HepG2 (cell line): ENCODE measurements around the gene TM9SF2. TPM values are rescaled to one million over a fixed set of nuclear protein-coding genes. Genes with fewer than 3 reads are reported as not detected.

ENCODE experiments used
- BHLHE40 ChIP-seq: IDR thresholded peaks from 2 replicates; pipeline ENCODE4 v1.6.1; 2011; ENCODE audit warnings: low read length, improper control_type of control experiment
- DNMT1 ChIP-seq: sonication (generic); formaldehyde crosslinking; IDR thresholded peaks from 2 replicates; pipeline ENCODE4 v1.5.1; 2020; ENCODE audit warnings: mild to moderate bottlenecking, missing genetic modification reagents
- FOXP1 ChIP-seq, 2 experiments: fragments of 450-650 bp in 1 of 2; IDR thresholded peaks; 2 replicates each; pipeline ENCODE4 v1.6.1; 2017 to 2018; ENCODE audit warnings: antibody characterized with exemption in 1 of 2
- GTF3A ChIP-seq: sonication (generic); formaldehyde crosslinking; conservative IDR thresholded peaks from 2 replicates; pipeline ENCODE4 v1.4.0; 2020; ENCODE audit warnings: mild to moderate bottlenecking, missing genetic modification reagents
- HOXD1 ChIP-seq: sonication (generic); formaldehyde crosslinking; IDR thresholded peaks from 2 replicates; pipeline ENCODE4 v1.5.0; 2020; ENCODE audit warnings: missing genetic modification reagents
- JDP2 ChIP-seq: sonication (generic); formaldehyde crosslinking; IDR thresholded peaks from 2 replicates; pipeline ENCODE4 v1.8.1; 2022; ENCODE audit warnings: missing genetic modification reagents, borderline replicate concordance
- NR2C2 ChIP-seq: sonication (generic); formaldehyde crosslinking; IDR thresholded peaks from 2 replicates; pipeline ENCODE4 v1.4.0; 2020; ENCODE audit warnings: missing genetic modification reagents, mild to moderate bottlenecking, moderate library complexity, borderline replicate concordance
- TGIF2 ChIP-seq: IDR thresholded peaks from 2 replicates; pipeline ENCODE4 v1.6.1; 2016; ENCODE audit warnings: control low read depth, missing compliant biosample characterization
- ZFP36 ChIP-seq: fragments of 150-350 bp; IDR thresholded peaks from 2 replicates; pipeline ENCODE4 v1.6.1; 2018; ENCODE audit warnings: borderline replicate concordance, low read length, low read depth; ENCODE audit not compliant: partially characterized antibody
- ZFP36L2 ChIP-seq: sonication (generic); formaldehyde crosslinking; IDR thresholded peaks from 2 replicates; pipeline ENCODE4 v1.4.0; 2020; ENCODE audit warnings: missing genetic modification reagents
- ZKSCAN5 ChIP-seq: sonication (generic); formaldehyde crosslinking; IDR thresholded peaks from 2 replicates; pipeline ENCODE4 v1.5.1; 2020; ENCODE audit warnings: mild to moderate bottlenecking, missing genetic modification reagents
- ZMYM3 ChIP-seq: sonication (generic); formaldehyde crosslinking; IDR thresholded peaks from 2 replicates; pipeline ENCODE4 v1.5.1; 2020; ENCODE audit warnings: mild to moderate bottlenecking, missing genetic modification reagents
- ZNF768 ChIP-seq: sonication (generic); formaldehyde crosslinking; IDR thresholded peaks from 2 replicates; pipeline ENCODE4 v1.4.0; 2020; ENCODE audit warnings: missing genetic modification reagents
- ZNF773 ChIP-seq: sonication (generic); formaldehyde crosslinking; IDR thresholded peaks from 2 replicates; pipeline ENCODE4 v1.4.0; 2020; ENCODE audit warnings: missing genetic modification reagents, borderline replicate concordance
- ZNF800 ChIP-seq: sonication (generic); formaldehyde crosslinking; IDR thresholded peaks from 2 replicates; pipeline ENCODE4 v1.4.0; 2020; ENCODE audit warnings: missing genetic modification reagents
- polyA plus RNA-seq, 8 experiments: library from polyadenylated mRNA; depleted of rRNA in 3 of 8; stranded (reverse) in 7 of 8; unstranded in 1 of 8; fragments of >200 nt; fragmentation: Illumina TruSeq in 4 of 8; extraction: Trizol in 4 of 8; gene quantifications; 2 replicates each; pipeline versions ENCODE4 v1.2.1 to v1.2.3, GENCODE V29; 2011 to 2016; ENCODE audit warnings: low read depth in 4 of 8, missing spikeins in 1 of 8, mixed read lengths in 1 of 8; ENCODE audit not compliant: insufficient read depth in 1 of 8
- total RNA-seq, 5 experiments: library from RNA; depleted of rRNA; stranded (reverse); fragments of >200 nt; fragmentation: Illumina TruSeq; extraction: Trizol; gene quantifications; 2 replicates each; pipeline ENCODE4 v1.2.3, GENCODE V29; 2016; ENCODE audit warnings: low read depth in 1 of 5
- TF ChIP-seq, protein P1 (sequence below): sonication (generic); formaldehyde crosslinking; IDR thresholded peaks from 2 replicates; pipeline ENCODE4 v1.8.0; 2022; ENCODE audit warnings: missing genetic modification reagents, mild to moderate bottlenecking, borderline replicate concordance
- TF ChIP-seq, protein P2 (sequence below): sonication (generic); IDR thresholded peaks from 2 replicates; pipeline ENCODE4 v1.6.1; 2016; ENCODE audit warnings: low read depth, borderline replicate concordance
- TF ChIP-seq, protein P3 (sequence below): sonication (generic); formaldehyde crosslinking; IDR thresholded peaks from 2 replicates; pipeline ENCODE4 v1.4.0; 2020; ENCODE audit warnings: missing genetic modification reagents, borderline replicate concordance
- TF ChIP-seq, protein P4 (sequence below): sonication (generic); formaldehyde crosslinking; IDR thresholded peaks from 2 replicates; pipeline ENCODE4 v1.8.1; 2022; ENCODE audit warnings: low read depth, mild to moderate bottlenecking, missing genetic modification reagents
- TF ChIP-seq, protein P5 (sequence below): sonication (generic); formaldehyde crosslinking; IDR thresholded peaks from 2 replicates; pipeline ENCODE4 v1.4.0; 2020; ENCODE audit warnings: missing genetic modification reagents

Gene TM9SF2
- total and polyA plus RNA-seq, 2 of the 13 experiments (the other 11 are each of a cell fraction or from before 2014, with no cell fraction given) = 94.1 to 123 TPM

- TF ChIP-seq ZNF773 (no peak), ZFP36L2 (CRISPR knock-in tag) (no peak), TGIF2 (CRISPR knock-in tag) (no peak), GTF3A (CRISPR knock-in tag) (0 out of 2 replicates have a peak, but pooled peaks have one; percentile 84), BHLHE40 (no peak), ZKSCAN5 (no peak), NR2C2 (CRISPR knock-in tag) (peak; percentile 61; the same call in 1 of the 2 replicates), ZNF800 (CRISPR knock-in tag) (no peak), FOXP1 (IDR thresholded peaks at IDR 0.05) (no peak), FOXP1 (CRISPR knock-in tag; IDR thresholded peaks at IDR 0.05) (no peak; the same call in 1 of the 2 replicates), ZFP36 (no peak), ZNF768 (CRISPR knock-in tag) (peak; percentile 58; the same call in 1 of the 2 replicates), ZMYM3 (CRISPR knock-in tag) (peak; percentile 91), HOXD1 (CRISPR knock-in tag) (no peak), DNMT1 (0 out of 2 replicates have a peak, but pooled peaks have one; percentile 20), JDP2 (CRISPR knock-in tag) (no peak)
- TF ChIP-seq, protein P1, sequence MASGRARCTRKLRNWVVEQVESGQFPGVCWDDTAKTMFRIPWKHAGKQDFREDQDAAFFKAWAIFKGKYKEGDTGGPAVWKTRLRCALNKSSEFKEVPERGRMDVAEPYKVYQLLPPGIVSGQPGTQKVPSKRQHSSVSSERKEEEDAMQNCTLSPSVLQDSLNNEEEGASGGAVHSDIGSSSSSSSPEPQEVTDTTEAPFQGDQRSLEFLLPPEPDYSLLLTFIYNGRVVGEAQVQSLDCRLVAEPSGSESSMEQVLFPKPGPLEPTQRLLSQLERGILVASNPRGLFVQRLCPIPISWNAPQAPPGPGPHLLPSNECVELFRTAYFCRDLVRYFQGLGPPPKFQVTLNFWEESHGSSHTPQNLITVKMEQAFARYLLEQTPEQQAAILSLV (CRISPR knock-in tag) = no peak; the same call in 1 of the 2 replicates
- TF ChIP-seq, protein P2, sequence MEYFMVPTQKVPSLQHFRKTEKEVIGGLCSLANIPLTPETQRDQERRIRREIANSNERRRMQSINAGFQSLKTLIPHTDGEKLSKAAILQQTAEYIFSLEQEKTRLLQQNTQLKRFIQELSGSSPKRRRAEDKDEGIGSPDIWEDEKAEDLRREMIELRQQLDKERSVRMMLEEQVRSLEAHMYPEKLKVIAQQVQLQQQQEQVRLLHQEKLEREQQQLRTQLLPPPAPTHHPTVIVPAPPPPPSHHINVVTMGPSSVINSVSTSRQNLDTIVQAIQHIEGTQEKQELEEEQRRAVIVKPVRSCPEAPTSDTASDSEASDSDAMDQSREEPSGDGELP = no peak
- TF ChIP-seq, protein P3, sequence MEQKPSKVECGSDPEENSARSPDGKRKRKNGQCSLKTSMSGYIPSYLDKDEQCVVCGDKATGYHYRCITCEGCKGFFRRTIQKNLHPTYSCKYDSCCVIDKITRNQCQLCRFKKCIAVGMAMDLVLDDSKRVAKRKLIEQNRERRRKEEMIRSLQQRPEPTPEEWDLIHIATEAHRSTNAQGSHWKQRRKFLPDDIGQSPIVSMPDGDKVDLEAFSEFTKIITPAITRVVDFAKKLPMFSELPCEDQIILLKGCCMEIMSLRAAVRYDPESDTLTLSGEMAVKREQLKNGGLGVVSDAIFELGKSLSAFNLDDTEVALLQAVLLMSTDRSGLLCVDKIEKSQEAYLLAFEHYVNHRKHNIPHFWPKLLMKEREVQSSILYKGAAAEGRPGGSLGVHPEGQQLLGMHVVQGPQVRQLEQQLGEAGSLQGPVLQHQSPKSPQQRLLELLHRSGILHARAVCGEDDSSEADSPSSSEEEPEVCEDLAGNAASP = no peak; the same call in none of the 2 replicates
- TF ChIP-seq, protein P4, sequence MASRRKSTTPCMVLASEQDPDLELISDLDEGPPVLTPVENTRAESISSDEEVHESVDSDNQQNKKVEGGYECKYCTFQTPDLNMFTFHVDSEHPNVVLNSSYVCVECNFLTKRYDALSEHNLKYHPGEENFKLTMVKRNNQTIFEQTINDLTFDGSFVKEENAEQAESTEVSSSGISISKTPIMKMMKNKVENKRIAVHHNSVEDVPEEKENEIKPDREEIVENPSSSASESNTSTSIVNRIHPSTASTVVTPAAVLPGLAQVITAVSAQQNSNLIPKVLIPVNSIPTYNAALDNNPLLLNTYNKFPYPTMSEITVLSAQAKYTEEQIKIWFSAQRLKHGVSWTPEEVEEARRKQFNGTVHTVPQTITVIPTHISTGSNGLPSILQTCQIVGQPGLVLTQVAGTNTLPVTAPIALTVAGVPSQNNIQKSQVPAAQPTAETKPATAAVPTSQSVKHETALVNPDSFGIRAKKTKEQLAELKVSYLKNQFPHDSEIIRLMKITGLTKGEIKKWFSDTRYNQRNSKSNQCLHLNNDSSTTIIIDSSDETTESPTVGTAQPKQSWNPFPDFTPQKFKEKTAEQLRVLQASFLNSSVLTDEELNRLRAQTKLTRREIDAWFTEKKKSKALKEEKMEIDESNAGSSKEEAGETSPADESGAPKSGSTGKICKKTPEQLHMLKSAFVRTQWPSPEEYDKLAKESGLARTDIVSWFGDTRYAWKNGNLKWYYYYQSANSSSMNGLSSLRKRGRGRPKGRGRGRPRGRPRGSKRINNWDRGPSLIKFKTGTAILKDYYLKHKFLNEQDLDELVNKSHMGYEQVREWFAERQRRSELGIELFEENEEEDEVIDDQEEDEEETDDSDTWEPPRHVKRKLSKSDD (CRISPR knock-in tag) = 0 out of 2 replicates have a peak, but pooled peaks have one; percentile 62
- TF ChIP-seq, protein P5, sequence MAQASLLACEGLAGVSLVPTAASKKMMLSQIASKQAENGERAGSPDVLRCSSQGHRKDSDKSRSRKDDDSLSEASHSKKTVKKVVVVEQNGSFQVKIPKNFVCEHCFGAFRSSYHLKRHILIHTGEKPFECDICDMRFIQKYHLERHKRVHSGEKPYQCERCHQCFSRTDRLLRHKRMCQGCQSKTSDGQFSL (CRISPR knock-in tag) = no peak; the same call in 1 of the 2 replicates
These were observed 105.2 kb downstream of the TM9SF2 start, which contains the start of gene CLYBL (continued) for GRCh38 chr13:99606324-99607066.
